Mononuclear cell (primary cell): ENCODE results near the gene BPIFA2. TPM values are rescaled to one million over a fixed set of nuclear protein-coding genes. Genes with fewer than 3 reads are reported as not detected.

Experiments
- H3K27me3 ChIP-seq: 2 replicates; pipeline ENCODE4 v1.6.0; 2011; ENCODE audit warnings: low read length, control low read depth; ENCODE audit not compliant: insufficient read depth
- H3K4me1 ChIP-seq: 2 replicates; pipeline ENCODE4 v1.5.1; 2011; ENCODE audit warnings: mild to moderate bottlenecking, low read length, control low read depth; ENCODE audit not compliant: insufficient read depth
- H3K4me3 ChIP-seq: 2 replicates; pipeline ENCODE4 v1.5.1; 2011; ENCODE audit warnings: mild to moderate bottlenecking, low read length, moderate library complexity
- H3K9me3 ChIP-seq: 2 replicates; pipeline ENCODE4 v1.5.1; 2011; ENCODE audit warnings: low read depth, mild to moderate bottlenecking, control low read depth, low read length
- total RNA-seq: library from RNA; depleted of rRNA; stranded (reverse); fragments of >200 nt; gene quantifications from one replicate; pipeline ENCODE4 v1.2.3, GENCODE V29; 2012

The BPIFA2 gene
- total RNA-seq, 1 donor = not detected

GRCh38 chr20:33209789-33210188 lies 41.8 kb downstream of the BPIFA2 start:
- H3K4me3 ChIP-seq = no peak overlapping the region
- H3K27me3 ChIP-seq = peaks cover 5% of the 10 kb centered on the region

GRCh38 chr20:33210371-33210770 lies 42.4 kb downstream of the BPIFA2 start:
- H3K9me3 ChIP-seq = no peaks in the 10 kb centered on the region
- H3K4me3 ChIP-seq = no peak overlapping the region
- no peaks in the 10 kb centered on the region for H3K4me1 ChIP-seq
- peaks cover 5% of the 10 kb centered on the region for H3K27me3 ChIP-seq

More at GRCh38 chr20:33209789-33210188, 41.8 kb downstream of the BPIFA2 start:
- no peaks in the 10 kb centered on the region for H3K4me1 ChIP-seq
- no peaks in the 10 kb centered on the region for H3K9me3 ChIP-seq

GRCh38 chr20:33211817-33212424 lies 44.0 kb downstream of the BPIFA2 start:
- no peaks in the 10 kb centered on the region for H3K4me1 ChIP-seq
- no peaks in the 10 kb centered on the region for H3K9me3 ChIP-seq
- H3K4me3 ChIP-seq = no peak overlapping the region

GRCh38 chr20:33217052-33217451 lies 49.1 kb downstream of the BPIFA2 start, which contains the start of gene BPIFA3:
Gene BPIFA3, plus strand, starts transcription at chr20:33217352. Its CDS starts 185 bp downstream, at chr20:33217537.
- Histone ChIP-seq H3K27me3 (peaks cover 3% of the 10 kb centered on the region), H3K4me1 (no peaks in the 10 kb centered on the region), H3K9me3 (no peaks in the 10 kb centered on the region), H3K4me3 (no peak within 1 kb of the TSS)

More at GRCh38 chr20:33211817-33212424, 44.0 kb downstream of the BPIFA2 start:
- H3K27me3 ChIP-seq = peaks cover 5% of the 10 kb centered on the region

- H3K27me3 ChIP-seq = no peaks in the 10 kb centered on the region
- no peaks in the 10 kb centered on the region for H3K4me1 ChIP-seq
- H3K9me3 ChIP-seq = no peaks in the 10 kb centered on the region
- H3K4me3 ChIP-seq = no peak overlapping the region
Measured at GRCh38 chr20:33224399-33224798, 56.4 kb downstream of the BPIFA2 start.

- H3K27me3 ChIP-seq = no peaks in the 10 kb centered on the region
- no peaks in the 10 kb centered on the region for H3K9me3 ChIP-seq
- no peak overlapping the region for H3K4me3 ChIP-seq
- H3K4me1 ChIP-seq = no peaks in the 10 kb centered on the region
Measured at GRCh38 chr20:33229843-33230242, 61.9 kb downstream of the BPIFA2 start.

Other genes with a start within 250 kb of the BPIFA2 start
- not detected for gene SUN5, start 163.7 kb upstream of the BPIFA2 start, total RNA-seq
- not detected for gene BPIFB2, start 160.5 kb upstream of the BPIFA2 start, total RNA-seq
- gene BPIFB6, start 136.5 kb upstream of the BPIFA2 start, total RNA-seq = not detected
- not detected for gene BPIFB3, start 114.3 kb upstream of the BPIFA2 start, total RNA-seq
- gene BPIFB4, start 88.5 kb upstream of the BPIFA2 start, total RNA-seq = not detected
- gene BPIFA3, start 49.2 kb downstream of the BPIFA2 start, total RNA-seq = not detected
- not detected for gene BPIFA1, start 67.8 kb downstream of the BPIFA2 start, total RNA-seq
- not detected for gene BPIFB1, start 115.1 kb downstream of the BPIFA2 start, total RNA-seq
- gene CDK5RAP1, start 233.4 kb downstream of the BPIFA2 start, total RNA-seq = 34.6 TPM